K562 (cell line): ENCODE data around the gene TFDP1. TPM values are rescaled to one million over a fixed set of nuclear protein-coding genes. Genes with fewer than 3 reads are reported as not detected.
A peak's percentile ranks its signal among the peaks of the same experiment; 100 is the strongest.

Experiments used
- ATAC-seq: fragments of 200-7000 bp; cut with Tn5 transposase; 3 replicates; pipeline ENCODE4 v1.9.1; 2020; ENCODE audit warnings: moderate library complexity
- BruUV-seq: library from RNA; stranded (reverse); fragments of 400-500 nt; replicated peaks from 2 replicates; lab custom pipeline; 2021; lab: Mats Ljungman, UMichigan
- CTCF ChIA-PET: fragments of 300-600 bp; formaldehyde crosslinking; extraction: SDS; loops from one replicate; lab custom pipeline; 2021; ENCODE audit warnings: low intra/inter-chr PET ratio; lab: Yijun Ruan, JAX
- POLR2A ChIA-PET: fragments of 300-600, 350-650 bp; sonication (Branson Sonifier 250); formaldehyde crosslinking; extraction: SDS; loops from one replicate; lab custom pipeline; 2021; ENCODE audit warnings: antibody characterized with exemption, inconsistent platforms; lab: Yijun Ruan, JAX
- DNase-seq, 4 experiments: peaks; one replicate each; pipeline versions ENCODE4 v3.0.0 to v3.0.0-alpha.2; 2011 to 2018; ENCODE audit warnings: low spot score in 3 of 4, mixed read lengths in 3 of 4; ENCODE audit errors: extremely low read depth in 1 of 4
- FAIRE-seq: peaks from 2 replicates; lab custom pipeline; 2011; peaks lifted over from hg19 to GRCh38; lab: Jason Lieb, UNC
- H2AFZ ChIP-seq: 2 replicates; pipeline ENCODE4 v1.6.0; 2011; ENCODE audit warnings: low read depth, low read length, control low read depth, inconsistent platforms
- H3K27ac ChIP-seq: fragments of 200-600 bp; 3 replicates; pipeline ENCODE4 v1.8.0; 2011; ENCODE audit warnings: low read depth, mild to moderate bottlenecking, control low read depth, inconsistent platforms, low read length, moderate library complexity, mixed read lengths; ENCODE audit errors: extremely low read depth
- H3K27me3 ChIP-seq, 2 experiments: fragments of 300-600 bp in 1 of 2; 2 replicates in 1 of 2; 3 replicates in 1 of 2; pipeline versions ENCODE4 v1.6.0 to v1.8.0; 2011; ENCODE audit warnings: inconsistent platforms in 2 of 2, low read length in 2 of 2, mild to moderate bottlenecking in 1 of 2, mixed read lengths in 1 of 2, moderate library complexity in 1 of 2; ENCODE audit not compliant: control insufficient read depth in 2 of 2, insufficient read depth in 2 of 2
- H3K36me3 ChIP-seq: fragments of 300-600 bp; 3 replicates; pipeline ENCODE4 v1.8.0; 2011; ENCODE audit warnings: mild to moderate bottlenecking, low read length, inconsistent platforms; ENCODE audit not compliant: control insufficient read depth, insufficient read depth
- H3K4me1 ChIP-seq, 2 experiments: fragments of 200-600 bp in 1 of 2; replicated peaks in 1 of 2; 2 replicates in 1 of 2; 3 replicates in 1 of 2; pipeline versions ENCODE4 v1.5.1 to v1.8.0; 2011; ENCODE audit warnings: inconsistent platforms in 2 of 2, low read length in 2 of 2, mild to moderate bottlenecking in 1 of 2, mixed read lengths in 1 of 2, moderate library complexity in 1 of 2; ENCODE audit not compliant: control insufficient read depth in 2 of 2, insufficient read depth in 2 of 2
- H3K4me2 ChIP-seq: 2 replicates; pipeline ENCODE4 v1.6.1; 2011; ENCODE audit warnings: low read length, control low read depth, inconsistent platforms, mixed read lengths; ENCODE audit not compliant: insufficient read depth
- H3K4me3 ChIP-seq: fragments of 200-600 bp; sonication (generic), shearing (Covaris generic); 2 replicates; pipeline ENCODE4 v1.5.1; 2016; ENCODE audit warnings: control low read depth, inconsistent platforms
- H3K79me2 ChIP-seq: fragments of 200-600 bp; 3 replicates; pipeline ENCODE4 v1.8.0; 2011; ENCODE audit warnings: low read length, inconsistent platforms; ENCODE audit not compliant: control insufficient read depth, insufficient read depth
- H3K9ac ChIP-seq, 2 experiments: 2 replicates each; pipeline versions ENCODE4 v1.6.0 to v1.6.1; 2011; ENCODE audit warnings: low read depth in 2 of 2, low read length in 2 of 2, control low read depth in 1 of 2, inconsistent platforms in 1 of 2, mild to moderate bottlenecking in 1 of 2, mixed read lengths in 1 of 2; ENCODE audit not compliant: insufficient read depth in 1 of 2
- H3K9me1 ChIP-seq: one replicate; pipeline ENCODE4 v1.6.0; 2011; ENCODE audit warnings: inconsistent platforms, mild to moderate bottlenecking, low read length, moderate library complexity; ENCODE audit not compliant: control insufficient read depth, insufficient read depth
- H3K9me3 ChIP-seq: replicated peaks from 2 replicates; pipeline ENCODE4 v1.5.1; 2011; ENCODE audit warnings: low read depth, low read length, inconsistent platforms; ENCODE audit not compliant: control insufficient read depth, insufficient read depth
- H4K20me1 ChIP-seq: replicated peaks from 2 replicates; pipeline ENCODE4 v1.6.1; 2011; ENCODE audit warnings: low read length, inconsistent platforms, mixed read lengths; ENCODE audit not compliant: control insufficient read depth, insufficient read depth
- BCOR ChIP-seq: fragments of 450-650 bp; IDR thresholded peaks from 2 replicates; pipeline ENCODE4 v1.6.1; 2016
- FOXA1 ChIP-seq: fragments of 450-650 bp; IDR thresholded peaks from 2 replicates; pipeline ENCODE4 v1.6.1; 2016; ENCODE audit warnings: mild to moderate bottlenecking, borderline replicate concordance
- HNRNPL ChIP-seq: fragments of 200-400 bp; formaldehyde crosslinking; IDR thresholded peaks from 2 replicates; pipeline ENCODE4 v1.6.1; 2017; ENCODE audit warnings: low read depth, mild to moderate bottlenecking, low read length
- PHB2 ChIP-seq: fragments of 450-650 bp; IDR thresholded peaks from 2 replicates; pipeline ENCODE4 v1.6.1; 2017; ENCODE audit warnings: low read depth
- POLR2G ChIP-seq: fragments of 200-400 bp; formaldehyde crosslinking; IDR thresholded peaks from 2 replicates; pipeline ENCODE4 v1.6.1; 2017; ENCODE audit warnings: low read depth, mild to moderate bottlenecking, antibody characterized with exemption, low read length, moderate library complexity
- RBM22 ChIP-seq: fragments of 200-400 bp; formaldehyde crosslinking; IDR thresholded peaks from 2 replicates; pipeline ENCODE4 v1.6.1; 2018; ENCODE audit warnings: low read length, low read depth; ENCODE audit not compliant: poor library complexity, severe bottlenecking
- SIN3A ChIP-seq, 2 experiments: fragments of 150-350 bp in 1 of 2; IDR thresholded peaks; 2 replicates each; pipeline ENCODE4 v1.6.1; 2011 to 2016; ENCODE audit warnings: borderline replicate concordance in 2 of 2, low read depth in 2 of 2, low read length in 2 of 2, mild to moderate bottlenecking in 2 of 2, moderate library complexity in 2 of 2; ENCODE audit not compliant: control insufficient read depth in 1 of 2
- SMAD4 ChIP-seq: fragments of 250-450 bp; sonication (Bioruptor Pico); conservative IDR thresholded peaks from 2 replicates; pipeline ENCODE4 v1.8.0; 2021; ENCODE audit warnings: inconsistent platforms, mild to moderate bottlenecking, moderate library complexity
- XRCC3 ChIP-seq: fragments of 450-650 bp; IDR thresholded peaks from 2 replicates; pipeline ENCODE4 v1.6.1; 2017; ENCODE audit warnings: mild to moderate bottlenecking, moderate library complexity
- ZFP30 ChIP-seq: fragments of 250-450 bp; sonication (Bioruptor Pico); IDR thresholded peaks from 2 replicates; pipeline ENCODE4 v1.8.0; 2022; ENCODE audit warnings: moderate library complexity, mild to moderate bottlenecking, inconsistent platforms, borderline replicate concordance
- WGBS: fragments of 100-300 bp; shearing (Covaris generic); methylation state at CpG from one replicate; pipeline ENCODE4 v1.1.6; 2016; ENCODE audit warnings: low coverage, mixed read lengths; ENCODE audit not compliant: insufficient coverage; ENCODE audit errors: missing lambda C conversion rate; 5-methylcytosine and 5-hydroxymethylcytosine counted together
- in situ Hi-C: fragments of 300-500 bp; cut with MboI; formaldehyde crosslinking; loops from 4 replicates; pipeline ENCODE4 v1.15.0; 2018; ENCODE audit warnings: inconsistent platforms, mixed read lengths
- intact Hi-C: fragments of 100-400 bp; cut with micrococcal nuclease; formaldehyde crosslinking; loops from 2 replicates; pipeline ENCODE4 v1.14.2; 2022
- polyA plus RNA-seq, 8 experiments: library from polyadenylated mRNA; depleted of rRNA in 4 of 8; stranded (reverse) in 5 of 8; unstranded in 3 of 8; fragments of >200 nt; fragmentation: Nextera tagmentation in 2 of 8; fragmentation: Illumina TruSeq in 1 of 8; extraction: Ambion mirVana in 2 of 8; extraction: Trizol in 1 of 8; gene quantifications; 2 replicates each; pipeline versions ENCODE4 v1.2.1 to v1.2.3, GENCODE V29; 2011 to 2014; ENCODE audit warnings: inconsistent platforms in 1 of 8, missing spikeins in 1 of 8
- total RNA-seq, 7 experiments: library from RNA; depleted of rRNA in 6 of 7; stranded (reverse); fragments of >200 nt in 6 of 7; fragmentation: Illumina TruSeq in 2 of 7; extraction: Trizol in 2 of 7; gene quantifications; 2 replicates each; pipeline versions ENCODE4 v1.2.1 to v1.2.3, GENCODE V29; 2011 to 2021; ENCODE audit warnings: low replicate concordance in 1 of 7
- TF ChIP-seq, protein P1 (sequence below), 2 experiments: fragments of 450-650 bp; formaldehyde crosslinking in 1 of 2; IDR thresholded peaks; 2 replicates each; pipeline versions ENCODE4 v1.4.0 to v1.6.1; 2014 to 2020; ENCODE audit warnings: mild to moderate bottlenecking in 2 of 2, borderline replicate concordance in 1 of 2, low read depth in 1 of 2
- TF ChIP-seq, protein P2 (sequence below): fragments of 450-650 bp; IDR thresholded peaks from 2 replicates; pipeline ENCODE4 v1.7.0; 2016; ENCODE audit warnings: borderline replicate concordance

TFDP1 gene
- total and polyA plus RNA-seq, 9 of the 15 experiments (the other 6 are each of a cell fraction or from before 2014, with no cell fraction given) = 33.8 to 145 (median 69.1) TPM

DNA sequence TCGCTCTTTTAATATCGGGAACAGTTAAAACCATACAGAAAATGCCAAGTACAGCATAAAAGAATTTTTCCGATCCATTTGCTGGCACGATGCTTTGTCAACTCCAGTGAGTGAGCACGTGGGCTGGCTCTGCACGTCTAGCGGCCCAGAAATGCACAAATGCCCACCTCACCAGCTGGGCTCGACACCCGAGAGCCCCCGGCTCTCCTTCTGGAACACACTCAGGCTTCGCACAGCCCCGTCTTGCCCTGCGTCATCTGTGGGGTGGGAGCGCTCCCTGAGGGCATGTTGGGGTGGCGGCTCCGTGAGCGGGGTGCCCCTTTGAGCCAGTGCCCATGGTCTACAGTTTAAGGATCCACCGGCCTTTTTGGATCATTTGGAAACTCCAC is 48.9 kb downstream of the TFDP1 start:
- Histone ChIP-seq H3K9ac (no peak overlapping the region), H3K36me3 (peaks cover 96% of the 10 kb centered on the region), H2AFZ (no peak overlapping the region), H3K4me3 (no peak overlapping the region), H3K27me3 (no peaks in the 10 kb centered on the region), H3K79me2 (peaks cover 17% of the 10 kb centered on the region), H3K9me3 (no peaks in the 10 kb centered on the region), H4K20me1 (no peaks in the 10 kb centered on the region), H3K4me2 (no peak overlapping the region), H3K9me1 (no peaks in the 10 kb centered on the region), H3K4me1 (no peaks in the 10 kb centered on the region), H3K27ac (no peak overlapping the region)
- FAIRE-seq (no peak), ATAC-seq (no peak), DNase-seq (no peak)
- WGBS = 96% methylated on average over 18 of the region's 18 CpGs
- CTCF ChIA-PET = no interaction called here
- in situ Hi-C loops (no loop called here), intact Hi-C loops (no loop called here)
- no TSS peak for BruUV-seq
- POLR2A ChIA-PET = no interaction called here
- no peak for TF ChIP-seq SMAD4 (CRISPR knock-in tag)
- TF ChIP-seq RBM22 = peak; percentile 52
- no peak for TF ChIP-seq PHB2
- TF ChIP-seq, protein P1, sequence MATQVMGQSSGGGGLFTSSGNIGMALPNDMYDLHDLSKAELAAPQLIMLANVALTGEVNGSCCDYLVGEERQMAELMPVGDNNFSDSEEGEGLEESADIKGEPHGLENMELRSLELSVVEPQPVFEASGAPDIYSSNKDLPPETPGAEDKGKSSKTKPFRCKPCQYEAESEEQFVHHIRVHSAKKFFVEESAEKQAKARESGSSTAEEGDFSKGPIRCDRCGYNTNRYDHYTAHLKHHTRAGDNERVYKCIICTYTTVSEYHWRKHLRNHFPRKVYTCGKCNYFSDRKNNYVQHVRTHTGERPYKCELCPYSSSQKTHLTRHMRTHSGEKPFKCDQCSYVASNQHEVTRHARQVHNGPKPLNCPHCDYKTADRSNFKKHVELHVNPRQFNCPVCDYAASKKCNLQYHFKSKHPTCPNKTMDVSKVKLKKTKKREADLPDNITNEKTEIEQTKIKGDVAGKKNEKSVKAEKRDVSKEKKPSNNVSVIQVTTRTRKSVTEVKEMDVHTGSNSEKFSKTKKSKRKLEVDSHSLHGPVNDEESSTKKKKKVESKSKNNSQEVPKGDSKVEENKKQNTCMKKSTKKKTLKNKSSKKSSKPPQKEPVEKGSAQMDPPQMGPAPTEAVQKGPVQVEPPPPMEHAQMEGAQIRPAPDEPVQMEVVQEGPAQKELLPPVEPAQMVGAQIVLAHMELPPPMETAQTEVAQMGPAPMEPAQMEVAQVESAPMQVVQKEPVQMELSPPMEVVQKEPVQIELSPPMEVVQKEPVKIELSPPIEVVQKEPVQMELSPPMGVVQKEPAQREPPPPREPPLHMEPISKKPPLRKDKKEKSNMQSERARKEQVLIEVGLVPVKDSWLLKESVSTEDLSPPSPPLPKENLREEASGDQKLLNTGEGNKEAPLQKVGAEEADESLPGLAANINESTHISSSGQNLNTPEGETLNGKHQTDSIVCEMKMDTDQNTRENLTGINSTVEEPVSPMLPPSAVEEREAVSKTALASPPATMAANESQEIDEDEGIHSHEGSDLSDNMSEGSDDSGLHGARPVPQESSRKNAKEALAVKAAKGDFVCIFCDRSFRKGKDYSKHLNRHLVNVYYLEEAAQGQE (IDR thresholded peaks at IDR 0.05; ENCODE audit: borderline replicate concordance) = no peak
- TF ChIP-seq, protein P1 (CRISPR knock-in tag; IDR thresholded peaks at IDR 0.05; ENCODE audit: low read depth) = no peak
- no peak for TF ChIP-seq ZFP30
- TF ChIP-seq XRCC3 = no peak
- no peak for TF ChIP-seq HNRNPL
- TF ChIP-seq, protein P2, sequence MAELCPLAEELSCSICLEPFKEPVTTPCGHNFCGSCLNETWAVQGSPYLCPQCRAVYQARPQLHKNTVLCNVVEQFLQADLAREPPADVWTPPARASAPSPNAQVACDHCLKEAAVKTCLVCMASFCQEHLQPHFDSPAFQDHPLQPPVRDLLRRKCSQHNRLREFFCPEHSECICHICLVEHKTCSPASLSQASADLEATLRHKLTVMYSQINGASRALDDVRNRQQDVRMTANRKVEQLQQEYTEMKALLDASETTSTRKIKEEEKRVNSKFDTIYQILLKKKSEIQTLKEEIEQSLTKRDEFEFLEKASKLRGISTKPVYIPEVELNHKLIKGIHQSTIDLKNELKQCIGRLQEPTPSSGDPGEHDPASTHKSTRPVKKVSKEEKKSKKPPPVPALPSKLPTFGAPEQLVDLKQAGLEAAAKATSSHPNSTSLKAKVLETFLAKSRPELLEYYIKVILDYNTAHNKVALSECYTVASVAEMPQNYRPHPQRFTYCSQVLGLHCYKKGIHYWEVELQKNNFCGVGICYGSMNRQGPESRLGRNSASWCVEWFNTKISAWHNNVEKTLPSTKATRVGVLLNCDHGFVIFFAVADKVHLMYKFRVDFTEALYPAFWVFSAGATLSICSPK = no peak
- TF ChIP-seq POLR2G = 0 out of 2 replicates have a peak, but pooled peaks have one; percentile 35
- no peak for TF ChIP-seq SIN3A (IDR thresholded peaks at IDR 0.05; ENCODE audit: borderline replicate concordance in 2 of 2, control insufficient read depth in 1 of 2, low read depth in 2 of 2, low read length in 2 of 2)
- no peak for TF ChIP-seq BCOR
- TF ChIP-seq FOXA1 = no peak
